ENCODE measurements around the gene MMP28. TPM values are rescaled to one million over a fixed set of nuclear protein-coding genes. Genes with fewer than 3 reads are reported as not detected.
A peak's percentile ranks its signal among the peaks of the same experiment; 100 is the strongest.

MMP28 gene
- total and polyA plus RNA-seq, 10 of the 15 experiments (the other 5 are each of a cell fraction or from before 2014, with no cell fraction given), result not detected

DNA sequence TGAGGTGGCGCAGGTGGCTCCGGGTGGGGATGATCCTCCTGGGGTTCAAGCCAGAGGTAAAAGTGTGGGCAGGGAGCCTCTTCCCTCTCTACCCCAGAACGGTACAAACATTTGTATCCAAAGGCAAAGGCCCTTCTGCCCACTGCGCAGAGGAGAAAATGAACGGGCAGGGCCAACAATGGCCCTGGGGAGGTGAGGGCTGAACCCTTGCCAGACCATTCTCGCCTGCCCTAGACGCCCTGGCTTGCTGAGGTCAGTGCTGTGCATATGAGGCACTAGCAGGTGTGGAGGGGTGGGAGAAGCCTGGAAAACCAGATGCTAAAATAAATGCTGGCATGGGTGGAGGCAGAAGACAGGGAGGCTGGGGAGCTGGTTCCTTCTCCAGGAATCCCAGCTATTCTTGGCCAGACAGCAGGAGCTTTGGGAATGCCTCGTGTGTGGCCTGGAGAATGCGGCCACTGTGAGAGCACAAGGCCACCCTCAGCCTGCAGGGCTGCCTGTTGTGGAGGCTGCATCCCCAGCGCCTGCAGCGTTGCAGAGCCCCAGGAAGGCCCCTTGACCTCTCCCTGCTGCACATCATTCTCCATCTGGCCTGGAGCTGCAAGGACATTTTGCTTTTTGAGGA lies 30.2 kb downstream of the MMP28 start (continued):
- TF ChIP-seq, protein P1, sequence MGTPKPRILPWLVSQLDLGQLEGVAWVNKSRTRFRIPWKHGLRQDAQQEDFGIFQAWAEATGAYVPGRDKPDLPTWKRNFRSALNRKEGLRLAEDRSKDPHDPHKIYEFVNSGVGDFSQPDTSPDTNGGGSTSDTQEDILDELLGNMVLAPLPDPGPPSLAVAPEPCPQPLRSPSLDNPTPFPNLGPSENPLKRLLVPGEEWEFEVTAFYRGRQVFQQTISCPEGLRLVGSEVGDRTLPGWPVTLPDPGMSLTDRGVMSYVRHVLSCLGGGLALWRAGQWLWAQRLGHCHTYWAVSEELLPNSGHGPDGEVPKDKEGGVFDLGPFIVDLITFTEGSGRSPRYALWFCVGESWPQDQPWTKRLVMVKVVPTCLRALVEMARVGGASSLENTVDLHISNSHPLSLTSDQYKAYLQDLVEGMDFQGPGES (IDR thresholded peaks at IDR 0.05), result no peak
- TF ChIP-seq ATF3 (IDR thresholded peaks at IDR 0.05; ENCODE audit: borderline replicate concordance, extremely low read depth, low read depth, low read length) (no peak), ZNF622 (IDR thresholded peaks at IDR 0.05) (no peak)

GRCh38 chr17:35764123-35764991 lies 31.1 kb downstream of the MMP28 start:
- no TSS peak for BruUV-seq (replicated peaks)
- no peaks in the 10 kb centered on the region for H4K20me1 ChIP-seq (ENCODE audit: control insufficient read depth, insufficient read depth)
- H3K36me3 ChIP-seq (ENCODE audit: control insufficient read depth in 2 of 2, insufficient read depth in 2 of 2, low read length in 1 of 2), result no peaks in the 10 kb centered on the region
- H3K9ac ChIP-seq (ENCODE audit: control insufficient read depth, insufficient read depth, low read length), result no peak overlapping the region
- CTCF ChIA-PET, result interaction anchor here (0.7 to 8.3 kb wide), 51 partner anchors 9 to 719 kb away, joined by 3 to 220 read pairs (median 4); partner anchors contain the start of genes GAS2L2, RDM1, SLFN12L and TAF15
- H3K27ac ChIP-seq (ENCODE audit: control insufficient read depth, insufficient read depth), result no peak overlapping the region
- H3K4me1 ChIP-seq (ENCODE audit: control insufficient read depth, insufficient read depth, low read length), result peaks cover 5% of the 10 kb centered on the region
- peaks cover 0 to 6% of the 10 kb centered on the region in 2 experiments for H3K27me3 ChIP-seq (replicated peaks in 1 of 2; ENCODE audit: control insufficient read depth in 2 of 2, insufficient read depth in 2 of 2, low read length in 1 of 2)
- WGBS (ENCODE audit: insufficient coverage, insufficient replicate concordance, low lambda C conversion rate, missing lambda C conversion rate), result 3% methylated on average over 71 of the region's 75 CpGs
- in situ Hi-C loops (cut with MboI), result no loop called here
- H3K4me2 ChIP-seq (ENCODE audit: control insufficient read depth, insufficient read depth), result peak overlapping the region; percentile 79
- peak; percentile 49 for DNase-seq (ENCODE audit: low read depth, low spot score)
- peak overlapping the region; percentile 62 for H2AFZ ChIP-seq (ENCODE audit: control insufficient read depth, low read depth, low read length)
- ATAC-seq, result peak; percentile 98
- H3K79me2 ChIP-seq (ENCODE audit: control insufficient read depth, insufficient read depth, low read length), result no peaks in the 10 kb centered on the region
- RAD21 ChIA-PET (ENCODE audit: unreplicated experiment), result interaction anchor here (0.7 to 2.9 kb wide), 8 partner anchors 17 to 440 kb away, joined by 3 to 50 read pairs (median 4); partner anchors contain the start of gene TAF15
- SMC1A ChIA-PET (ENCODE audit: uncharacterized antibody, unreplicated experiment), result interaction anchor here (0.8 to 3.6 kb wide), 9 partner anchors 17 to 205 kb away, joined by 3 to 33 read pairs (median 4); partner anchors contain the start of gene TAF15
- no peaks in the 10 kb centered on the region for H3K9me3 ChIP-seq (replicated peaks; ENCODE audit: control insufficient read depth, insufficient read depth, low read length)
- POLR2A ChIA-PET, result interaction anchor here (0.6 to 2.3 kb wide), 6 partner anchors 32 to 163 kb away, joined by 3 to 24 read pairs (median 3); partner anchors contain the start of gene TAF15
- peak overlapping the region; percentile 63; the same call in 1 of the 2 replicates for H3K4me3 ChIP-seq
- FAIRE-seq, result no peak
- intact Hi-C loops (cut with micrococcal nuclease; ENCODE audit: unreplicated experiment), result no loop called here
- TF ChIP-seq, protein P2, sequence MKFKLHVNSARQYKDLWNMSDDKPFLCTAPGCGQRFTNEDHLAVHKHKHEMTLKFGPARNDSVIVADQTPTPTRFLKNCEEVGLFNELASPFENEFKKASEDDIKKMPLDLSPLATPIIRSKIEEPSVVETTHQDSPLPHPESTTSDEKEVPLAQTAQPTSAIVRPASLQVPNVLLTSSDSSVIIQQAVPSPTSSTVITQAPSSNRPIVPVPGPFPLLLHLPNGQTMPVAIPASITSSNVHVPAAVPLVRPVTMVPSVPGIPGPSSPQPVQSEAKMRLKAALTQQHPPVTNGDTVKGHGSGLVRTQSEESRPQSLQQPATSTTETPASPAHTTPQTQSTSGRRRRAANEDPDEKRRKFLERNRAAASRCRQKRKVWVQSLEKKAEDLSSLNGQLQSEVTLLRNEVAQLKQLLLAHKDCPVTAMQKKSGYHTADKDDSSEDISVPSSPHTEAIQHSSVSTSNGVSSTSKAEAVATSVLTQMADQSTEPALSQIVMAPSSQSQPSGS (IDR thresholded peaks at IDR 0.05; ENCODE audit: low read length), result no peak
- TF ChIP-seq ESRRA (IDR thresholded peaks at IDR 0.05; ENCODE audit: low read length), result no peak
- TF ChIP-seq DPF2 (IDR thresholded peaks at IDR 0.05), result peak; percentile 78
- TF ChIP-seq SMC3 (IDR thresholded peaks at IDR 0.05; ENCODE audit: borderline replicate concordance, low read length), result peak; percentile 72
- TF ChIP-seq, protein P3, sequence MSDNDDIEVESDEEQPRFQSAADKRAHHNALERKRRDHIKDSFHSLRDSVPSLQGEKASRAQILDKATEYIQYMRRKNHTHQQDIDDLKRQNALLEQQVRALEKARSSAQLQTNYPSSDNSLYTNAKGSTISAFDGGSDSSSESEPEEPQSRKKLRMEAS (IDR thresholded peaks at IDR 0.05; ENCODE audit: low read depth, low read length), result peak; percentile 39
- TF ChIP-seq CEBPB (IDR thresholded peaks at IDR 0.05; ENCODE audit: borderline replicate concordance in 1 of 2, low read depth in 2 of 2, low read length in 2 of 2), result no peak
- TF ChIP-seq, protein P4, sequence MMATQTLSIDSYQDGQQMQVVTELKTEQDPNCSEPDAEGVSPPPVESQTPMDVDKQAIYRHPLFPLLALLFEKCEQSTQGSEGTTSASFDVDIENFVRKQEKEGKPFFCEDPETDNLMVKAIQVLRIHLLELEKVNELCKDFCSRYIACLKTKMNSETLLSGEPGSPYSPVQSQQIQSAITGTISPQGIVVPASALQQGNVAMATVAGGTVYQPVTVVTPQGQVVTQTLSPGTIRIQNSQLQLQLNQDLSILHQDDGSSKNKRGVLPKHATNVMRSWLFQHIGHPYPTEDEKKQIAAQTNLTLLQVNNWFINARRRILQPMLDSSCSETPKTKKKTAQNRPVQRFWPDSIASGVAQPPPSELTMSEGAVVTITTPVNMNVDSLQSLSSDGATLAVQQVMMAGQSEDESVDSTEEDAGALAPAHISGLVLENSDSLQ (IDR thresholded peaks at IDR 0.05), result no peak
- no peak for TF ChIP-seq ZZZ3 (IDR thresholded peaks at IDR 0.05; ENCODE audit: control insufficient read depth, insufficient read length, low read depth)
- TF ChIP-seq MTA3 (IDR thresholded peaks at IDR 0.05; ENCODE audit: borderline replicate concordance, low read length), result no peak
- TF ChIP-seq RELA (IDR thresholded peaks at IDR 0.05; ENCODE audit: borderline replicate concordance, partially characterized antibody), result peak; percentile 21
- TF ChIP-seq SP1 (IDR thresholded peaks at IDR 0.05; ENCODE audit: low read depth, low read length), result peak; percentile 49
